Measurements from ENCODE around the gene DSCAML1. TPM values are rescaled to one million over a fixed set of nuclear protein-coding genes. Genes with fewer than 3 reads are reported as not detected.
"Not testable (repeated sequence)": the region's sequence is repeated elsewhere in the genome, so short reads cannot be mapped to it uniquely, and the experiment has no call there.

Gene DSCAML1
- total and polyA plus RNA-seq, 5 donors from 2014 or later = 0.08 to 1.6 (median 0.30) TPM; not detected in 1

GRCh38 chr11:117767071-117767470 is 29.9 kb downstream of the DSCAML1 start:
- Mint-ChIP-seq H3K36me3 (peaks cover 5% of the 10 kb centered on the region), H3K4me3 (no peak overlapping the region), H3K27ac (no peak overlapping the region), H3K4me1 (no peaks in the 10 kb centered on the region), H3K9me3 (peaks cover 0 to 3% (median 0%) of the 10 kb centered on the region in 7 donors), H3K27me3 (no peaks in the 10 kb centered on the region)
- H3K4me1 ChIP-seq (ENCODE audit: control insufficient read depth, insufficient read depth, low read length, poor library complexity, severe bottlenecking) = no peaks in the 10 kb centered on the region
- H3K9me3 ChIP-seq (ENCODE audit: control insufficient read depth in 2 of 2, low read length in 2 of 2) = no peaks in the 10 kb centered on the region
- H3K27me3 ChIP-seq (ENCODE audit: control insufficient read depth, insufficient read depth, low read length) = no peaks in the 10 kb centered on the region
- DNase-seq (no peak), ATAC-seq (ENCODE audit: low read depth in 2 of 2) (no peak)
- H3K4me3 ChIP-seq (ENCODE audit: low read depth, low read length) = no peak overlapping the region
- no peaks in the 10 kb centered on the region for H3K36me3 ChIP-seq (ENCODE audit: control insufficient read depth, insufficient read depth, low read length)
- H3K27ac ChIP-seq (ENCODE audit: insufficient read depth, low read length, poor library complexity, severe bottlenecking) = no peak overlapping the region

- Histone ChIP-seq H3K9me3 (ENCODE audit: control insufficient read depth in 2 of 2, low read length in 2 of 2) (no peaks in the 10 kb centered on the region), H3K27ac (ENCODE audit: insufficient read depth, low read length, poor library complexity, severe bottlenecking) (no peak overlapping the region), H3K27me3 (ENCODE audit: control insufficient read depth, insufficient read depth, low read length) (no peaks in the 10 kb centered on the region), H3K4me3 (ENCODE audit: low read depth, low read length) (no peak overlapping the region), H3K4me1 (ENCODE audit: control insufficient read depth, insufficient read depth, low read length, poor library complexity, severe bottlenecking) (no peaks in the 10 kb centered on the region), H3K36me3 (ENCODE audit: control insufficient read depth, insufficient read depth, low read length) (no peaks in the 10 kb centered on the region)
- Mint-ChIP-seq H3K36me3 (peaks cover 5% of the 10 kb centered on the region), H3K4me1 (no peaks in the 10 kb centered on the region), H3K4me3 (peak overlapping the region in 1 of 4 donors; percentile 12), H3K27ac (no peak overlapping the region), H3K27me3 (no peaks in the 10 kb centered on the region), H3K9me3 (peaks cover 0 to 3% (median 0%) of the 10 kb centered on the region in 7 donors)
- DNase-seq (no peak), ATAC-seq (ENCODE audit: low read depth in 2 of 2) (no peak)
Observed at GRCh38 chr11:117766576-117766975, 30.4 kb downstream of the DSCAML1 start.

GRCh38 chr11:117766026-117766425 is 31.0 kb downstream of the DSCAML1 start:
- Mint-ChIP-seq H3K4me3 (no peak overlapping the region), H3K27ac (no peak overlapping the region)

GRCh38 chr11:117765068-117765467 is 31.9 kb downstream of the DSCAML1 start:
- H3K4me3 ChIP-seq (ENCODE audit: low read depth, low read length) = no peak overlapping the region
- no peaks in the 10 kb centered on the region for H3K36me3 Mint-ChIP-seq

More at GRCh38 chr11:117766026-117766425, 31.0 kb downstream of the DSCAML1 start:
- no peaks in the 10 kb centered on the region for H3K4me1 Mint-ChIP-seq
- no peaks in the 10 kb centered on the region for H3K27me3 ChIP-seq (ENCODE audit: control insufficient read depth, insufficient read depth, low read length)
- no peak overlapping the region for H3K27ac ChIP-seq (ENCODE audit: insufficient read depth, low read length, poor library complexity, severe bottlenecking)
- peaks cover 5% of the 10 kb centered on the region for H3K36me3 Mint-ChIP-seq
- H3K4me3 ChIP-seq (ENCODE audit: low read depth, low read length) = no peak overlapping the region
- no peaks in the 10 kb centered on the region for H3K36me3 ChIP-seq (ENCODE audit: control insufficient read depth, insufficient read depth, low read length)
- peaks cover 0 to 3% (median 0%) of the 10 kb centered on the region in 7 donors for H3K9me3 Mint-ChIP-seq
- H3K4me1 ChIP-seq (ENCODE audit: control insufficient read depth, insufficient read depth, low read length, poor library complexity, severe bottlenecking) = no peaks in the 10 kb centered on the region
- no peaks in the 10 kb centered on the region for H3K9me3 ChIP-seq (ENCODE audit: control insufficient read depth in 2 of 2, low read length in 2 of 2)
- ATAC-seq (ENCODE audit: low read depth in 2 of 2) = no peak
- H3K27me3 Mint-ChIP-seq = no peaks in the 10 kb centered on the region
- DNase-seq = no peak

GRCh38 chr11:117763465-117763864 is 33.6 kb downstream of the DSCAML1 start:
- H3K9me3 ChIP-seq (ENCODE audit: control insufficient read depth in 2 of 2, low read length in 2 of 2); H3K4me1 ChIP-seq (ENCODE audit: control insufficient read depth, insufficient read depth, low read length, poor library complexity, severe bottlenecking); DNase-seq; H3K27me3 ChIP-seq (ENCODE audit: control insufficient read depth, insufficient read depth, low read length); H3K27ac ChIP-seq (ENCODE audit: insufficient read depth, low read length, poor library complexity, severe bottlenecking); H3K36me3 Mint-ChIP-seq; H3K4me3 Mint-ChIP-seq; ATAC-seq (ENCODE audit: low read depth in 2 of 2); H3K36me3 ChIP-seq (ENCODE audit: control insufficient read depth, insufficient read depth, low read length); H3K27ac Mint-ChIP-seq; H3K4me3 ChIP-seq (ENCODE audit: low read depth, low read length); H3K27me3 Mint-ChIP-seq; H3K4me1 Mint-ChIP-seq; H3K9me3 Mint-ChIP-seq: not testable (repeated sequence)

More at GRCh38 chr11:117765068-117765467, 31.9 kb downstream of the DSCAML1 start:
- no peaks in the 10 kb centered on the region for H3K27me3 ChIP-seq (ENCODE audit: control insufficient read depth, insufficient read depth, low read length)
- no peak overlapping the region for H3K27ac Mint-ChIP-seq
- no peak overlapping the region for H3K27ac ChIP-seq (ENCODE audit: insufficient read depth, low read length, poor library complexity, severe bottlenecking)
- H3K4me1 Mint-ChIP-seq = no peaks in the 10 kb centered on the region
- H3K9me3 Mint-ChIP-seq = peaks cover 0 to 3% (median 0%) of the 10 kb centered on the region in 7 donors
- ATAC-seq (ENCODE audit: low read depth in 2 of 2) = no peak
- no peaks in the 10 kb centered on the region for H3K9me3 ChIP-seq (ENCODE audit: control insufficient read depth in 2 of 2, low read length in 2 of 2)
- DNase-seq = no peak
- H3K4me1 ChIP-seq (ENCODE audit: control insufficient read depth, insufficient read depth, low read length, poor library complexity, severe bottlenecking) = no peaks in the 10 kb centered on the region
- H3K4me3 Mint-ChIP-seq = no peak overlapping the region
- H3K27me3 Mint-ChIP-seq = no peaks in the 10 kb centered on the region
- no peaks in the 10 kb centered on the region for H3K36me3 ChIP-seq (ENCODE audit: control insufficient read depth, insufficient read depth, low read length)

- Histone ChIP-seq H3K4me1 (ENCODE audit: control insufficient read depth, insufficient read depth, low read length, poor library complexity, severe bottlenecking) (no peaks in the 10 kb centered on the region), H3K27me3 (ENCODE audit: control insufficient read depth, insufficient read depth, low read length) (no peaks in the 10 kb centered on the region), H3K4me3 (ENCODE audit: low read depth, low read length) (no peak overlapping the region), H3K27ac (ENCODE audit: insufficient read depth, low read length, poor library complexity, severe bottlenecking) (no peak overlapping the region), H3K9me3 (ENCODE audit: control insufficient read depth in 2 of 2, low read length in 2 of 2) (no peaks in the 10 kb centered on the region), H3K36me3 (ENCODE audit: control insufficient read depth, insufficient read depth, low read length) (no peaks in the 10 kb centered on the region)
- no peak overlapping the region for H3K27ac Mint-ChIP-seq
- H3K27me3 Mint-ChIP-seq = peaks cover 5% of the 10 kb centered on the region
- no peaks in the 10 kb centered on the region for H3K4me1 Mint-ChIP-seq
- H3K36me3 Mint-ChIP-seq = no peaks in the 10 kb centered on the region
- H3K4me3 Mint-ChIP-seq = no peak overlapping the region
- DNase-seq (no peak), ATAC-seq (ENCODE audit: low read depth in 2 of 2) (no peak)
- H3K9me3 Mint-ChIP-seq = peaks cover 0 to 4% (median 0%) of the 10 kb centered on the region in 7 donors
Observed at GRCh38 chr11:117761993-117762392, 35.0 kb downstream of the DSCAML1 start.

GRCh38 chr11:117759305-117759704 is 37.7 kb downstream of the DSCAML1 start:
- Histone ChIP-seq H3K4me1 (ENCODE audit: control insufficient read depth, insufficient read depth, low read length, poor library complexity, severe bottlenecking) (no peaks in the 10 kb centered on the region), H3K27ac (ENCODE audit: insufficient read depth, low read length, poor library complexity, severe bottlenecking) (no peak overlapping the region), H3K9me3 (ENCODE audit: control insufficient read depth in 2 of 2, low read length in 2 of 2) (no peaks in the 10 kb centered on the region), H3K27me3 (ENCODE audit: control insufficient read depth, insufficient read depth, low read length) (no peaks in the 10 kb centered on the region), H3K36me3 (ENCODE audit: control insufficient read depth, insufficient read depth, low read length) (no peaks in the 10 kb centered on the region), H3K4me3 (ENCODE audit: low read depth, low read length) (no peak overlapping the region)
- H3K36me3 Mint-ChIP-seq = no peaks in the 10 kb centered on the region
- H3K4me1 Mint-ChIP-seq = no peaks in the 10 kb centered on the region
- no peak overlapping the region for H3K4me3 Mint-ChIP-seq
- peaks cover 19% of the 10 kb centered on the region for H3K27me3 Mint-ChIP-seq
- ATAC-seq (ENCODE audit: low read depth in 2 of 2) (no peak), DNase-seq (no peak)
- H3K9me3 Mint-ChIP-seq = peaks cover 0 to 1% (median 0%) of the 10 kb centered on the region in 7 donors
- H3K27ac Mint-ChIP-seq = no peak overlapping the region

- Histone ChIP-seq H3K27ac (ENCODE audit: insufficient read depth, low read length, poor library complexity, severe bottlenecking) (no peak overlapping the region), H3K9me3 (ENCODE audit: control insufficient read depth in 2 of 2, low read length in 2 of 2) (no peaks in the 10 kb centered on the region), H3K27me3 (ENCODE audit: control insufficient read depth, insufficient read depth, low read length) (no peaks in the 10 kb centered on the region), H3K4me3 (ENCODE audit: low read depth, low read length) (no peak overlapping the region), H3K36me3 (ENCODE audit: control insufficient read depth, insufficient read depth, low read length) (no peaks in the 10 kb centered on the region), H3K4me1 (ENCODE audit: control insufficient read depth, insufficient read depth, low read length, poor library complexity, severe bottlenecking) (no peaks in the 10 kb centered on the region)
- Mint-ChIP-seq H3K4me3 (no peak overlapping the region), H3K9me3 (no peaks in the 10 kb centered on the region), H3K4me1 (no peaks in the 10 kb centered on the region), H3K27ac (no peak overlapping the region), H3K36me3 (no peaks in the 10 kb centered on the region), H3K27me3 (peaks cover 24% of the 10 kb centered on the region)
- DNase-seq = no peak
- no peak for ATAC-seq (ENCODE audit: low read depth in 2 of 2)
Observed at GRCh38 chr11:117754030-117754429, 43.0 kb downstream of the DSCAML1 start.
